Neural progenitor cell (in vitro differentiated cells): ENCODE measurements around the gene WDR37. TPM values are rescaled to one million over a fixed set of nuclear protein-coding genes. Genes with fewer than 3 reads are reported as not detected.

Experiments used
- DNase-seq: peaks from one replicate; pipeline ENCODE4 v3.0.0-alpha.2; 2016; ENCODE audit warnings: low spot score
- H2AFZ ChIP-seq: fragments of 200-600 bp; sonication (generic); replicated peaks from 2 replicates; pipeline ENCODE4 v1.6.1; 2016; ENCODE audit warnings: antibody characterized with exemption
- H3F3A ChIP-seq: fragments of 200-600 bp; sonication (generic); 2 replicates; pipeline ENCODE4 v1.6.1; 2016; ENCODE audit warnings: antibody characterized with exemption, low read depth
- H3K27ac ChIP-seq: fragments of 200-600 bp; sonication (generic); 2 replicates; pipeline ENCODE4 v1.5.1; 2016; ENCODE audit warnings: mild to moderate bottlenecking
- H3K27me3 ChIP-seq: fragments of 200-600 bp; sonication (generic); 2 replicates; pipeline ENCODE4 v1.6.1; 2016; ENCODE audit warnings: mild to moderate bottlenecking, moderate library complexity
- H3K36me3 ChIP-seq: fragments of 200-600 bp; sonication (generic); 2 replicates; pipeline ENCODE4 v1.5.1; 2016
- H3K4me1 ChIP-seq: fragments of 200-600 bp; sonication (generic); 2 replicates; pipeline ENCODE4 v1.6.1; 2016; ENCODE audit warnings: mixed run types
- H3K4me2 ChIP-seq: fragments of 200-600 bp; sonication (generic); 2 replicates; pipeline ENCODE4 v1.6.1; 2016
- H3K4me3 ChIP-seq: fragments of 200-600 bp; sonication (generic); 2 replicates; pipeline ENCODE4 v1.5.1; 2016
- H3K79me2 ChIP-seq: fragments of 200-600 bp; sonication (generic); 2 replicates; pipeline ENCODE4 v1.6.1; 2016; ENCODE audit warnings: low read depth
- H3K9ac ChIP-seq: fragments of 200-600 bp; sonication (generic); 2 replicates; pipeline ENCODE4 v1.6.1; 2016
- H3K9me3 ChIP-seq: fragments of 200-600 bp; sonication (generic); 2 replicates; pipeline ENCODE4 v1.5.1; 2016; ENCODE audit warnings: low read depth
- H4K20me1 ChIP-seq: fragments of 200-600 bp; sonication (generic); 2 replicates; pipeline ENCODE4 v1.6.1; 2016; ENCODE audit warnings: low read depth
- H3K27ac Mint-ChIP-seq: 3 replicates; pipeline ENCODE4 v1.8.0; 2021; ENCODE audit warnings: mixed read lengths
- H3K27me3 Mint-ChIP-seq: 2 replicates; pipeline ENCODE4 v1.8.0; 2022; ENCODE audit warnings: low read depth, mild to moderate bottlenecking, inconsistent platforms, moderate library complexity, mixed read lengths; ENCODE audit not compliant: insufficient read depth
- H3K36me3 Mint-ChIP-seq: 3 replicates; pipeline ENCODE4 v1.8.0; 2021; ENCODE audit warnings: mixed read lengths
- H3K4me1 Mint-ChIP-seq: 3 replicates; pipeline ENCODE4 v1.8.0; 2021; ENCODE audit warnings: mixed read lengths
- H3K4me3 Mint-ChIP-seq: 3 replicates; pipeline ENCODE4 v1.8.0; 2021; ENCODE audit warnings: mild to moderate bottlenecking, moderate library complexity, mixed read lengths
- H3K9me3 Mint-ChIP-seq: 3 replicates; pipeline ENCODE4 v1.8.0; 2020; ENCODE audit warnings: mixed read lengths
- CTCF ChIP-seq: fragments of 200-600 bp; sonication (generic); IDR thresholded peaks from 2 replicates; pipeline ENCODE4 v1.5.1; 2017; ENCODE audit warnings: antibody characterized with exemption, mild to moderate bottlenecking
- EZH2 ChIP-seq: fragments of 200-600 bp; sonication (generic); IDR thresholded peaks from 2 replicates; pipeline ENCODE4 v1.6.1; 2017; ENCODE audit warnings: antibody characterized with exemption, mild to moderate bottlenecking, moderate library complexity
- EZH2phosphoT487 ChIP-seq: fragments of 200-600 bp; sonication (generic); IDR thresholded peaks from 2 replicates; pipeline ENCODE4 v1.6.1; 2017; ENCODE audit warnings: antibody characterized with exemption
- total RNA-seq: library from RNA; depleted of rRNA; stranded (reverse); fragments of >200 nt; gene quantifications from 2 replicates; pipeline ENCODE4 v1.2.3, GENCODE V29; 2015; ENCODE audit warnings: low replicate concordance

Gene WDR37
- total RNA-seq, 1 donor from 2014 or later = 14.7 TPM

DNA sequence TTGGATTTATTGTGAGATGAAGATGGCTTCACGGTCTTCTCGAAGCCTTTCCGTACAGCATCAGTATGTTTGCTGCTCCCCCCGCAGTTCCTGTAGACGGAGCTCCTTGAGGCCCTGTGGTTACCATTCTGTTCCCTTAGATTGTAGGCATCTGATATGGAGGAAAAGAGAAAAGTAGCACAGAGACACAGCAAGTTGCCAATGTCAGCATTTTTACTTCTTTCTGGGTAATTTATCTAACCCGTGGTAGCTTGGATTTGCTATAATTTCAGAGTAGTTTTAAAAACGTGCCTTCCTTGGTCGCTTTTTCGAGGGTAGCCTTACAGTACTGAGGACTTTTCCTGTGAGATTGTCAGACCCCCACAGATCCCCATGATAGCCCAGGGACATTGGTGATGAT, 37.5 kb downstream of the WDR37 start:
- Histone ChIP-seq H3F3A (no peaks in the 10 kb centered on the region), H3K27ac (no peak overlapping the region), H3K4me3 (no peak overlapping the region), H3K9me3 (no peaks in the 10 kb centered on the region), H3K4me2 (no peak overlapping the region), H3K27me3 (no peaks in the 10 kb centered on the region), H3K9ac (no peak overlapping the region), H3K4me1 (no peaks in the 10 kb centered on the region), H2AFZ (no peak overlapping the region), H3K36me3 (no peaks in the 10 kb centered on the region), H3K79me2 (no peaks in the 10 kb centered on the region), H4K20me1 (no peaks in the 10 kb centered on the region)
- H3K9me3 Mint-ChIP-seq = no peaks in the 10 kb centered on the region
- no peaks in the 10 kb centered on the region for H3K4me1 Mint-ChIP-seq
- no peak overlapping the region for H3K4me3 Mint-ChIP-seq
- TF ChIP-seq EZH2 = no peak
- no peak for TF ChIP-seq CTCF
- TF ChIP-seq EZH2phosphoT487 = no peak
- no peak overlapping the region for H3K27ac Mint-ChIP-seq
- peaks cover 22% of the 10 kb centered on the region for H3K36me3 Mint-ChIP-seq
- H3K27me3 Mint-ChIP-seq = no peaks in the 10 kb centered on the region
- no peak for DNase-seq

GRCh38 chr10:1094112-1095057, 38.2 kb downstream of the WDR37 start:
- no peak overlapping the region for H3K4me3 Mint-ChIP-seq
- Histone ChIP-seq H3K9me3 (no peaks in the 10 kb centered on the region), H3K9ac (no peak overlapping the region), H2AFZ (no peak overlapping the region), H3F3A (no peaks in the 10 kb centered on the region), H3K4me1 (no peaks in the 10 kb centered on the region), H3K27ac (no peak overlapping the region), H3K36me3 (no peaks in the 10 kb centered on the region), H3K4me3 (no peak overlapping the region), H3K79me2 (no peaks in the 10 kb centered on the region), H3K4me2 (no peak overlapping the region), H4K20me1 (no peaks in the 10 kb centered on the region), H3K27me3 (no peaks in the 10 kb centered on the region)
- H3K27ac Mint-ChIP-seq = no peak overlapping the region
- no peaks in the 10 kb centered on the region for H3K4me1 Mint-ChIP-seq
- TF ChIP-seq EZH2phosphoT487 = no peak
- peaks cover 23% of the 10 kb centered on the region for H3K36me3 Mint-ChIP-seq
- no peaks in the 10 kb centered on the region for H3K27me3 Mint-ChIP-seq
- DNase-seq = no peak
- H3K9me3 Mint-ChIP-seq = no peaks in the 10 kb centered on the region

GRCh38 chr10:1095498-1095897, 39.3 kb downstream of the WDR37 start:
- H3K9me3 Mint-ChIP-seq = no peaks in the 10 kb centered on the region
- Histone ChIP-seq H3K27ac (no peak overlapping the region), H2AFZ (no peak overlapping the region), H3K9ac (no peak overlapping the region), H3K27me3 (no peaks in the 10 kb centered on the region), H3K4me3 (no peak overlapping the region), H3K36me3 (no peaks in the 10 kb centered on the region), H4K20me1 (no peaks in the 10 kb centered on the region), H3K79me2 (no peaks in the 10 kb centered on the region), H3F3A (no peaks in the 10 kb centered on the region), H3K9me3 (no peaks in the 10 kb centered on the region), H3K4me1 (no peaks in the 10 kb centered on the region), H3K4me2 (no peak overlapping the region)
- H3K27me3 Mint-ChIP-seq = no peaks in the 10 kb centered on the region
- H3K36me3 Mint-ChIP-seq = peaks cover 22% of the 10 kb centered on the region
- DNase-seq = no peak
- no peak overlapping the region for H3K4me3 Mint-ChIP-seq
- H3K27ac Mint-ChIP-seq = no peak overlapping the region
- TF ChIP-seq CTCF (no peak), EZH2phosphoT487 (no peak), EZH2 (no peak)
- no peaks in the 10 kb centered on the region for H3K4me1 Mint-ChIP-seq

DNA sequence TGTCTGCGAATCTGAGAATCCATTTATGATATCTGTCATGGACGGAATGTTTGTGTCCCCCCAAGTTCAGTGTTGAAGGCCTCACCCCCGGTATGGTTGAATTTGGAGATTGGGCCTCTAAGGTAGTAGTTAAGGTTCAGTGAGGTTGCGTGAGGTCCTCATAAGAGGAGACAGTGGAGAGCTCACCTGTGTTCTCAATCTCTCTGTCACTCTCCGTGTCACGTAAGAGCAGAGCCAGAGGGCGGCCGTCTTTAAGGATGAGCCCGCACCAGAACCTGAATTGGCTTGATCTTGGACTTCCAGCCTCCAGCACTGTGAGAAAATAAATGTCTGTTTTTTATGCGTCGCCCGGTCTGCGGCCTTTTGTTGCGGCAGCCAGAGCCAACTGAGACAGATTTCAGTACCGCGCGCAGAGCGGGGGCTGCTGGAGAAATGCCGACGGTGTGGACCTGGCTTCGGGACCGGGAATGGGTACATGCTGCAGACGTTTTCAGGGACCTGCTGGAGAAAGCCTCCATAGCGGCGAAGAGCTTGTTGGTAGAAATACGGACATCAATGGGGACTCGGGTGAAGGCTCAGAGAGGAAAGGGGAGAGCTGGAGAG, 40.2 kb downstream of the WDR37 start:
- no peak for TF ChIP-seq EZH2phosphoT487
- no peak for TF ChIP-seq CTCF
- no peak for TF ChIP-seq EZH2
- H3K36me3 ChIP-seq = no peaks in the 10 kb centered on the region
- H3K4me3 ChIP-seq = no peak overlapping the region
- no peak overlapping the region for H3K27ac Mint-ChIP-seq
- H3K4me3 Mint-ChIP-seq = no peak overlapping the region
- no peaks in the 10 kb centered on the region for H3K27me3 Mint-ChIP-seq
- H3K9me3 Mint-ChIP-seq = no peaks in the 10 kb centered on the region
- peaks cover 2% of the 10 kb centered on the region for H3K4me1 Mint-ChIP-seq
- H3K27ac ChIP-seq = no peak overlapping the region
- no peak for DNase-seq
- no peak overlapping the region for H3K4me2 ChIP-seq
- H3K36me3 Mint-ChIP-seq = peaks cover 15% of the 10 kb centered on the region
- no peak overlapping the region for H2AFZ ChIP-seq
- no peaks in the 10 kb centered on the region for H3K4me1 ChIP-seq
- H3F3A ChIP-seq = peaks cover 4% of the 10 kb centered on the region
- H3K9ac ChIP-seq = no peak overlapping the region
- H3K27me3 ChIP-seq = no peaks in the 10 kb centered on the region
- no peaks in the 10 kb centered on the region for H4K20me1 ChIP-seq
- no peaks in the 10 kb centered on the region for H3K79me2 ChIP-seq
- H3K9me3 ChIP-seq = no peaks in the 10 kb centered on the region
